Ammon's horn (tissue), 1 donor: Measurements from ENCODE around the gene ANKRD40.
"Not testable (repeated sequence)": the region's sequence is repeated elsewhere in the genome, so short reads cannot be mapped to it uniquely, and the experiment has no call there.

Experiments used
- DNase-seq: peaks from one replicate; pipeline ENCODE4 v3.0.0-alpha.2; 2016; ENCODE audit warnings: low spot score

ANKRD40 gene

GRCh38 chr17:50685691-50686493 is 21.8 kb downstream of the ANKRD40 start:
- DNase-seq = no peak

- DNase-seq = no peak
Observed at GRCh38 chr17:50685334-50685665, 22.4 kb downstream of the ANKRD40 start.

GRCh38 chr17:50684612-50685333 is 22.9 kb downstream of the ANKRD40 start:
- DNase-seq = no peak

- no peak for DNase-seq
Observed at GRCh38 chr17:50684288-50684611, 23.5 kb downstream of the ANKRD40 start.

GRCh38 chr17:50683434-50684287 is 24.1 kb downstream of the ANKRD40 start:
- DNase-seq = no peak

- no peak for DNase-seq
Observed at GRCh38 chr17:50682938-50683337, 24.8 kb downstream of the ANKRD40 start.

- DNase-seq = no peak
Observed at GRCh38 chr17:50682441-50682840, 25.3 kb downstream of the ANKRD40 start.

- DNase-seq = peak; percentile 81
Observed at GRCh38 chr17:50681263-50682200, 26.2 kb downstream of the ANKRD40 start.

- not testable (repeated sequence) for DNase-seq
Observed at GRCh38 chr17:50680543-50681262, 27.0 kb downstream of the ANKRD40 start.

- DNase-seq = no peak
Observed at GRCh38 chr17:50680126-50680525, 27.6 kb downstream of the ANKRD40 start.

GRCh38 chr17:50679008-50679544 is 28.6 kb downstream of the ANKRD40 start:
- DNase-seq = no peak

GRCh38 chr17:50677851-50678375 is 29.8 kb downstream of the ANKRD40 start:
- no peak for DNase-seq

GRCh38 chr17:50676065-50676975 is 31.4 kb downstream of the ANKRD40 start:
- no peak for DNase-seq

GRCh38 chr17:50675627-50676026 is 32.1 kb downstream of the ANKRD40 start:
- no peak for DNase-seq

- no peak for DNase-seq
Observed at GRCh38 chr17:50675190-50675589, 32.5 kb downstream of the ANKRD40 start.

- no peak for DNase-seq
Observed at GRCh38 chr17:50672831-50673551, 34.7 kb downstream of the ANKRD40 start.

- DNase-seq = no peak
Observed at GRCh38 chr17:50672071-50672470, 35.6 kb downstream of the ANKRD40 start.

- no peak for DNase-seq
Observed at GRCh38 chr17:50668838-50669581, 38.7 kb downstream of the ANKRD40 start.
